Astrocyte (in vitro differentiated cells and primary cell): Measurements from ENCODE around the gene CCL8. TPM values are rescaled to one million over a fixed set of nuclear protein-coding genes. Genes with fewer than 3 reads are reported as not detected.

Experiments used
- DNase-seq: peaks from one replicate; pipeline ENCODE4 v3.0.0-alpha.2; 2010; ENCODE audit warnings: low read depth
- FAIRE-seq: peaks from 2 replicates; lab custom pipeline; 2011; peaks lifted over from hg19 to GRCh38; lab: Jason Lieb, UNC
- H2AFZ ChIP-seq: 2 replicates; pipeline ENCODE4 v1.6.0; 2012; ENCODE audit warnings: low read depth, low read length, inconsistent platforms
- H3K27ac ChIP-seq: 2 replicates; pipeline ENCODE4 v1.5.1; 2011; ENCODE audit warnings: low read depth, low read length, inconsistent platforms
- H3K27me3 ChIP-seq: 2 replicates; pipeline ENCODE4 v1.6.0; 2011; ENCODE audit warnings: low read length, inconsistent platforms; ENCODE audit not compliant: insufficient read depth
- H3K36me3 ChIP-seq: 2 replicates; pipeline ENCODE4 v1.5.1; 2011; ENCODE audit warnings: low read length, inconsistent platforms; ENCODE audit not compliant: insufficient read depth
- H3K4me1 ChIP-seq: 2 replicates; pipeline ENCODE4 v1.5.1; 2011; ENCODE audit warnings: low read length, inconsistent platforms; ENCODE audit not compliant: insufficient read depth
- H3K4me2 ChIP-seq: 2 replicates; pipeline ENCODE4 v1.6.0; 2012; ENCODE audit warnings: low read length, inconsistent platforms
- H3K4me3 ChIP-seq: 2 replicates; pipeline ENCODE4 v1.5.1; 2011; ENCODE audit warnings: low read depth, mild to moderate bottlenecking, low read length, inconsistent platforms; ENCODE audit not compliant: insufficient read depth
- H3K79me2 ChIP-seq: 2 replicates; pipeline ENCODE4 v1.6.0; 2012; ENCODE audit warnings: mild to moderate bottlenecking, low read length, inconsistent platforms; ENCODE audit not compliant: insufficient read depth
- H3K9ac ChIP-seq: 2 replicates; pipeline ENCODE4 v1.6.0; 2012; ENCODE audit warnings: mild to moderate bottlenecking, low read length, inconsistent platforms
- H3K9me3 ChIP-seq: 2 replicates; pipeline ENCODE4 v1.5.1; 2012; ENCODE audit warnings: low read depth, mild to moderate bottlenecking, low read length, inconsistent platforms; ENCODE audit not compliant: insufficient read depth
- H4K20me1 ChIP-seq: 2 replicates; pipeline ENCODE4 v1.6.0; 2012; ENCODE audit warnings: low read length, inconsistent platforms; ENCODE audit not compliant: insufficient read depth
- H3K27ac Mint-ChIP-seq: one replicate; pipeline ENCODE4 v1.8.0; 2021; ENCODE audit warnings: mild to moderate bottlenecking, mixed read lengths; ENCODE audit not compliant: unreplicated experiment
- H3K27me3 Mint-ChIP-seq: one replicate; pipeline ENCODE4 v1.8.0; 2021; ENCODE audit warnings: low read depth, mixed read lengths; ENCODE audit not compliant: unreplicated experiment
- H3K36me3 Mint-ChIP-seq: one replicate; pipeline ENCODE4 v1.8.0; 2021; ENCODE audit warnings: low read depth, mixed read lengths; ENCODE audit not compliant: unreplicated experiment
- H3K4me1 Mint-ChIP-seq: one replicate; pipeline ENCODE4 v1.8.0; 2021; ENCODE audit warnings: low read depth, mixed read lengths; ENCODE audit not compliant: unreplicated experiment
- H3K4me3 Mint-ChIP-seq: one replicate; pipeline ENCODE4 v1.8.0; 2021; ENCODE audit warnings: mild to moderate bottlenecking, moderate library complexity, mixed read lengths; ENCODE audit not compliant: unreplicated experiment
- H3K9me3 Mint-ChIP-seq: one replicate; pipeline ENCODE4 v1.8.0; 2021; ENCODE audit warnings: mild to moderate bottlenecking, mixed read lengths; ENCODE audit not compliant: unreplicated experiment
- CTCF ChIP-seq: IDR thresholded peaks from 2 replicates; pipeline ENCODE4 v1.5.1; 2011; ENCODE audit warnings: low read depth, mild to moderate bottlenecking, inconsistent platforms, low read length, moderate library complexity; ENCODE audit not compliant: insufficient read depth
- EZH2 ChIP-seq: IDR thresholded peaks from 2 replicates; pipeline ENCODE4 v1.6.1; 2012; ENCODE audit warnings: mild to moderate bottlenecking, low read length, inconsistent platforms; ENCODE audit not compliant: insufficient read depth
- total RNA-seq: library from RNA; stranded (reverse); gene quantifications from 2 replicates; pipeline ENCODE4 v1.2.1, GENCODE V29; 2021

Gene CCL8
- total RNA-seq, 1 donor from 2014 or later, result not detected

- DNase-seq, result no peak
- Mint-ChIP-seq H3K27me3 (peaks cover 7% of the 10 kb centered on the region), H3K27ac (no peak overlapping the region), H3K9me3 (no peaks in the 10 kb centered on the region), H3K4me1 (peaks cover 20% of the 10 kb centered on the region), H3K36me3 (no peaks in the 10 kb centered on the region), H3K4me3 (no peak overlapping the region)
- Histone ChIP-seq H2AFZ (no peak overlapping the region), H3K36me3 (no peaks in the 10 kb centered on the region), H3K4me3 (no peak overlapping the region), H3K9me3 (no peaks in the 10 kb centered on the region), H3K27me3 (no peaks in the 10 kb centered on the region), H3K79me2 (no peaks in the 10 kb centered on the region), H3K27ac (no peak overlapping the region), H4K20me1 (no peaks in the 10 kb centered on the region), H3K9ac (no peak overlapping the region), H3K4me2 (no peak overlapping the region), H3K4me1 (peaks cover 22% of the 10 kb centered on the region)
- FAIRE-seq, result no peak
- TF ChIP-seq EZH2, result no peak
- no peak for TF ChIP-seq CTCF
Observed at GRCh38 chr17:34305061-34305460, 14.2 kb upstream of the CCL8 start.

GRCh38 chr17:34305606-34306005, 13.6 kb upstream of the CCL8 start:
- no peak overlapping the region for H2AFZ ChIP-seq
- no peak overlapping the region for H3K4me2 ChIP-seq
- no peaks in the 10 kb centered on the region for H4K20me1 ChIP-seq
- no peak overlapping the region for H3K27ac ChIP-seq
- H3K79me2 ChIP-seq, result no peaks in the 10 kb centered on the region
- Mint-ChIP-seq H3K4me3 (no peak overlapping the region), H3K9me3 (no peaks in the 10 kb centered on the region), H3K27ac (no peak overlapping the region), H3K36me3 (no peaks in the 10 kb centered on the region), H3K4me1 (peaks cover 15% of the 10 kb centered on the region), H3K27me3 (peaks cover 7% of the 10 kb centered on the region)
- H3K4me1 ChIP-seq, result peaks cover 17% of the 10 kb centered on the region
- H3K9ac ChIP-seq, result no peak overlapping the region
- TF ChIP-seq CTCF (no peak), EZH2 (no peak)
- DNase-seq (peak; percentile 21), FAIRE-seq (no peak)
- no peaks in the 10 kb centered on the region for H3K27me3 ChIP-seq
- no peak overlapping the region for H3K4me3 ChIP-seq
- H3K36me3 ChIP-seq, result no peaks in the 10 kb centered on the region
- no peaks in the 10 kb centered on the region for H3K9me3 ChIP-seq

- no peak overlapping the region for H2AFZ ChIP-seq
- no peaks in the 10 kb centered on the region for H3K27me3 ChIP-seq
- FAIRE-seq (peak; percentile 80), DNase-seq (peak; percentile 67)
- Mint-ChIP-seq H3K4me1 (peaks cover 7% of the 10 kb centered on the region), H3K4me3 (no peak overlapping the region), H3K9me3 (no peaks in the 10 kb centered on the region), H3K27ac (no peak overlapping the region), H3K36me3 (no peaks in the 10 kb centered on the region), H3K27me3 (peaks cover 11% of the 10 kb centered on the region)
- no peak overlapping the region for H3K9ac ChIP-seq
- H3K4me1 ChIP-seq, result peaks cover 8% of the 10 kb centered on the region
- no peaks in the 10 kb centered on the region for H3K79me2 ChIP-seq
- H3K4me2 ChIP-seq, result no peak overlapping the region
- no peaks in the 10 kb centered on the region for H3K9me3 ChIP-seq
- no peaks in the 10 kb centered on the region for H4K20me1 ChIP-seq
- no peak overlapping the region for H3K4me3 ChIP-seq
- no peaks in the 10 kb centered on the region for H3K36me3 ChIP-seq
- H3K27ac ChIP-seq, result no peak overlapping the region
- peak; percentile 61 for TF ChIP-seq CTCF
- no peak for TF ChIP-seq EZH2
Observed at GRCh38 chr17:34306466-34306865, 12.8 kb upstream of the CCL8 start.
